GM12872 (cell line): ENCODE results near the gene SPTY2D1.

Source experiments
- CTCF ChIP-seq: IDR thresholded peaks from 3 replicates; pipeline ENCODE4 v1.5.1; 2011; ENCODE audit warnings: low read depth, mild to moderate bottlenecking, low read length, moderate library complexity; ENCODE audit not compliant: insufficient read depth

The SPTY2D1 gene

GRCh38 chr11:18563090-18563730 lies 70.9 kb downstream of the SPTY2D1 start:
- TF ChIP-seq CTCF, result no peak
